Measurements from ENCODE around the gene PAM16.

The PAM16 gene

GRCh38 chr16:4332083-4332482 lies 19.0 kb downstream of the PAM16 start:
- no peak for DNase-seq (ENCODE audit: low read depth)
- TF ChIP-seq CTCF (IDR thresholded peaks at IDR 0.05; ENCODE audit: insufficient read depth, low read depth, low read length, missing control alignments) = no peak
- no peak overlapping the region for H3K4me3 ChIP-seq (ENCODE audit: low read depth, low read length)

GRCh38 chr16:4330277-4330874 lies 20.7 kb downstream of the PAM16 start:
- peak; percentile 72 for DNase-seq (ENCODE audit: low read depth)
- peak; percentile 97 for TF ChIP-seq CTCF (IDR thresholded peaks at IDR 0.05; ENCODE audit: insufficient read depth, low read depth, low read length, missing control alignments)

GRCh38 chr16:4328782-4329775 lies 22.0 kb downstream of the PAM16 start:
- H3K4me3 ChIP-seq (ENCODE audit: low read depth, low read length) = no peak overlapping the region
- no peak for TF ChIP-seq CTCF (IDR thresholded peaks at IDR 0.05; ENCODE audit: insufficient read depth, low read depth, low read length, missing control alignments)
- no peak for DNase-seq (ENCODE audit: low read depth)

More at GRCh38 chr16:4330277-4330874, 20.7 kb downstream of the PAM16 start:
- no peak overlapping the region for H3K4me3 ChIP-seq (ENCODE audit: low read depth, low read length)

- peak; percentile 26 for TF ChIP-seq CTCF (IDR thresholded peaks at IDR 0.05; ENCODE audit: insufficient read depth, low read depth, low read length, missing control alignments)
- peak; percentile 56 for DNase-seq (ENCODE audit: low read depth)
- no peak overlapping the region for H3K4me3 ChIP-seq (ENCODE audit: low read depth, low read length)
Measured at GRCh38 chr16:4328046-4328781, 22.9 kb downstream of the PAM16 start.

- TF ChIP-seq CTCF (IDR thresholded peaks at IDR 0.05; ENCODE audit: insufficient read depth, low read depth, low read length, missing control alignments) = no peak
- H3K4me3 ChIP-seq (ENCODE audit: low read depth, low read length) = no peak overlapping the region
- no peak for DNase-seq (ENCODE audit: low read depth)
Measured at GRCh38 chr16:4327386-4328045, 23.6 kb downstream of the PAM16 start.

GRCh38 chr16:4325253-4325758 lies 25.8 kb downstream of the PAM16 start:
- DNase-seq (ENCODE audit: low read depth) = peak; percentile 37
- no peak for TF ChIP-seq CTCF (IDR thresholded peaks at IDR 0.05; ENCODE audit: insufficient read depth, low read depth, low read length, missing control alignments)
- no peak overlapping the region for H3K4me3 ChIP-seq (ENCODE audit: low read depth, low read length)

Data from GM12865 (cell line).